ENCODE results near the gene TMEM258. TPM values are rescaled to one million over a fixed set of nuclear protein-coding genes. Genes with fewer than 3 reads are reported as not detected.

Gene TMEM258
- total and polyA plus RNA-seq, 9 of the 15 experiments (the other 6 are each of a cell fraction or from before 2014, with no cell fraction given) = 97.2 to 856 (median 231) TPM

DNA sequence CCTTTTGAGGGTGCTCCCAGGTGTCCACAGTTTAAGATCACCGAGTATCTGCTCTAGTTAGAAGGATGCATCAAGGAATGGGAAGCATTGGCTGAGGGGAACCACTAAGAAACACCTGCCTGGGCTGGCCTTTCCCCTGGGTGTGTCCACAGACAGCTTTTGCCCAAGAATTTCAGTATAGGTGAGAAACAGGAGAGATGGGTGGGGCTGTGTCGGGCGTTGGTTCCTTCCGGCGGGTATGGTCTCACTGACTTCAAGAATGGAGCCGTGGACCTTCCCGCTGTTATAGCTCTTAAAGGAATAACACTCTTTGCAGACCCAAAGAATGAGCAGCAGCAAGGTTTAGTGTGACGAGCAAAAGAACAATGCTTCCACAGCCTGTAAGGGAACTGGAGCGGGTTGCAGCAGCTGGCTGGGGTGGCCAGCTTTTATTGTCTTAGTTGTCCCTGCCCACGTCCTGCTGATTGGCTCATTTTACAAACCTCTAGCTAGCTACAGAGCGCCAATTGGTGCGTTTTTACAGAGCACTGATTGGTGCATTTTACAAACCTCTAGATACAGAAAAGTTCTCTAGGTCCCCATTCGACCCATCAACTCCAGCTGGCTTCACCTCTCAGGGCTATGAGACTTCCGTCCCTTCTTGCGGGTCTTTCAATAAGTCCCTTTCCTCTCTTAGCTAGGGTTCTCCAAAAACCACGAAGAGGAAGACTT lies 22.0 kb upstream of the TMEM258 start (continued):
- no peak for TF ChIP-seq CHCHD3 (CRISPR knock-in tag; IDR thresholded peaks at IDR 0.05)
- TF ChIP-seq, protein P1, sequence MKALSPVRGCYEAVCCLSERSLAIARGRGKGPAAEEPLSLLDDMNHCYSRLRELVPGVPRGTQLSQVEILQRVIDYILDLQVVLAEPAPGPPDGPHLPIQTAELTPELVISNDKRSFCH (CRISPR knock-in tag; IDR thresholded peaks at IDR 0.05) = no peak; the same call in 1 of the 2 replicates
- TF ChIP-seq, protein P1 (tag; IDR thresholded peaks at IDR 0.05) = no peak
- TF ChIP-seq SRSF1 (IDR thresholded peaks at IDR 0.05; ENCODE audit: low read depth, low read length) = no peak
- TF ChIP-seq, protein P2, sequence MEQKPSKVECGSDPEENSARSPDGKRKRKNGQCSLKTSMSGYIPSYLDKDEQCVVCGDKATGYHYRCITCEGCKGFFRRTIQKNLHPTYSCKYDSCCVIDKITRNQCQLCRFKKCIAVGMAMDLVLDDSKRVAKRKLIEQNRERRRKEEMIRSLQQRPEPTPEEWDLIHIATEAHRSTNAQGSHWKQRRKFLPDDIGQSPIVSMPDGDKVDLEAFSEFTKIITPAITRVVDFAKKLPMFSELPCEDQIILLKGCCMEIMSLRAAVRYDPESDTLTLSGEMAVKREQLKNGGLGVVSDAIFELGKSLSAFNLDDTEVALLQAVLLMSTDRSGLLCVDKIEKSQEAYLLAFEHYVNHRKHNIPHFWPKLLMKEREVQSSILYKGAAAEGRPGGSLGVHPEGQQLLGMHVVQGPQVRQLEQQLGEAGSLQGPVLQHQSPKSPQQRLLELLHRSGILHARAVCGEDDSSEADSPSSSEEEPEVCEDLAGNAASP (IDR thresholded peaks at IDR 0.05) = no peak
- TF ChIP-seq, protein P3, sequence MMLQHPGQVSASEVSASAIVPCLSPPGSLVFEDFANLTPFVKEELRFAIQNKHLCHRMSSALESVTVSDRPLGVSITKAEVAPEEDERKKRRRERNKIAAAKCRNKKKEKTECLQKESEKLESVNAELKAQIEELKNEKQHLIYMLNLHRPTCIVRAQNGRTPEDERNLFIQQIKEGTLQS (IDR thresholded peaks at IDR 0.05) = no peak
- TF ChIP-seq, protein P3 (CRISPR knock-in tag; conservative IDR thresholded peaks at IDR 0.05) = 0 out of 2 replicates have a peak, but pooled peaks have one; percentile 30
- TF ChIP-seq, protein P4, sequence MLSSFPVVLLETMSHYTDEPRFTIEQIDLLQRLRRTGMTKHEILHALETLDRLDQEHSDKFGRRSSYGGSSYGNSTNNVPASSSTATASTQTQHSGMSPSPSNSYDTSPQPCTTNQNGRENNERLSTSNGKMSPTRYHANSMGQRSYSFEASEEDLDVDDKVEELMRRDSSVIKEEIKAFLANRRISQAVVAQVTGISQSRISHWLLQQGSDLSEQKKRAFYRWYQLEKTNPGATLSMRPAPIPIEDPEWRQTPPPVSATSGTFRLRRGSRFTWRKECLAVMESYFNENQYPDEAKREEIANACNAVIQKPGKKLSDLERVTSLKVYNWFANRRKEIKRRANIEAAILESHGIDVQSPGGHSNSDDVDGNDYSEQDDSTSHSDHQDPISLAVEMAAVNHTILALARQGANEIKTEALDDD (IDR thresholded peaks at IDR 0.05) = no peak
- 0 out of 2 replicates have a peak, but pooled peaks have one; percentile 20 for TF ChIP-seq MTF1 (CRISPR knock-in tag; IDR thresholded peaks at IDR 0.05; ENCODE audit: borderline replicate concordance)
- TF ChIP-seq, protein P5, sequence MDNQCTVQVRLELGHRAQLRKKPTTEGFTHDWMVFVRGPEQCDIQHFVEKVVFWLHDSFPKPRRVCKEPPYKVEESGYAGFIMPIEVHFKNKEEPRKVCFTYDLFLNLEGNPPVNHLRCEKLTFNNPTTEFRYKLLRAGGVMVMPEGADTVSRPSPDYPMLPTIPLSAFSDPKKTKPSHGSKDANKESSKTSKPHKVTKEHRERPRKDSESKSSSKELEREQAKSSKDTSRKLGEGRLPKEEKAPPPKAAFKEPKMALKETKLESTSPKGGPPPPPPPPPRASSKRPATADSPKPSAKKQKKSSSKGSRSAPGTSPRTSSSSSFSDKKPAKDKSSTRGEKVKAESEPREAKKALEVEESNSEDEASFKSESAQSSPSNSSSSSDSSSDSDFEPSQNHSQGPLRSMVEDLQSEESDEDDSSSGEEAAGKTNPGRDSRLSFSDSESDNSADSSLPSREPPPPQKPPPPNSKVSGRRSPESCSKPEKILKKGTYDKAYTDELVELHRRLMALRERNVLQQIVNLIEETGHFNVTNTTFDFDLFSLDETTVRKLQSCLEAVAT (IDR thresholded peaks at IDR 0.05) = peak in 1 of 2 experiments; percentile 82; a peak in 2 of 4 replicates
- 0 out of 2 replicates have a peak, but pooled peaks have one; percentile 26 for TF ChIP-seq ESRRB (CRISPR knock-in tag; IDR thresholded peaks at IDR 0.05; ENCODE audit: borderline replicate concordance)
- no peak for TF ChIP-seq MIER1 (IDR thresholded peaks at IDR 0.05; ENCODE audit: low read depth)
- TF ChIP-seq NFRKB (IDR thresholded peaks at IDR 0.05; ENCODE audit: low read depth) = peak; percentile 78
- TF ChIP-seq GTF2E2 (tag; IDR thresholded peaks at IDR 0.05) = 0 out of 2 replicates have a peak, but pooled peaks have one; percentile 4
- TF ChIP-seq SRF (CRISPR knock-in tag; IDR thresholded peaks at IDR 0.05) = 0 out of 4 replicates have a peak, but pooled peaks of 1 of the 2 experiments have one; percentile 4
- TF ChIP-seq RBM14 (IDR thresholded peaks at IDR 0.05; ENCODE audit: borderline replicate concordance, insufficient read depth, low read depth, low read length) = no peak
- TF ChIP-seq, protein P6, sequence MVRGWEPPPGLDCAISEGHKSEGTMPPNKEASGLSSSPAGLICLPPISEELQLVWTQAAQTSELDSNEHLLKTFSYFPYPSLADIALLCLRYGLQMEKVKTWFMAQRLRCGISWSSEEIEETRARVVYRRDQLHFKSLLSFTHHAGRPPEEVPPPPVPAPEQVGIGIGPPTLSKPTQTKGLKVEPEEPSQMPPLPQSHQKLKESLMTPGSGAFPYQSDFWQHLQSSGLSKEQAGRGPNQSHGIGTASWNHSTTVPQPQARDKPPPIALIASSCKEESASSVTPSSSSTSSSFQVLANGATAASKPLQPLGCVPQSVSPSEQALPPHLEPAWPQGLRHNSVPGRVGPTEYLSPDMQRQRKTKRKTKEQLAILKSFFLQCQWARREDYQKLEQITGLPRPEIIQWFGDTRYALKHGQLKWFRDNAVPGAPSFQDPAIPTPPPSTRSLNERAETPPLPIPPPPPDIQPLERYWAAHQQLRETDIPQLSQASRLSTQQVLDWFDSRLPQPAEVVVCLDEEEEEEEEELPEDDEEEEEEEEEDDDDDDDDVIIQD (CRISPR knock-in tag; IDR thresholded peaks at IDR 0.05) = no peak
- TF ChIP-seq NFATC3 (IDR thresholded peaks at IDR 0.05) = no peak
- TF ChIP-seq ZBTB1 (CRISPR knock-in tag; IDR thresholded peaks at IDR 0.05; ENCODE audit: borderline replicate concordance, low read depth) = no peak
- TF ChIP-seq FOXA3 (CRISPR knock-in tag; conservative IDR thresholded peaks at IDR 0.05 in 1 of 2, IDR thresholded peaks at IDR 0.05 in 1 of 2) = 0 out of 4 replicates have a peak, but pooled peaks of 1 of the 2 experiments have one; percentile 17

Measured in K562 (cell line).